ENCODE data around the gene HEMGN.

The HEMGN gene

GRCh38 chr9:97903177-97903576, 34.8 kb downstream of the HEMGN start:
- Histone ChIP-seq H3K4me3 (ENCODE audit: low read depth, low read length) (no peak overlapping the region), H3K36me3 (ENCODE audit: control insufficient read depth in 1 of 2, insufficient read depth in 2 of 2, low read length in 2 of 2) (peaks cover 0 to 3% of the 10 kb centered on the region in 2 experiments), H4K8ac (ENCODE audit: low read depth, low read length) (no peak overlapping the region), H2BK5ac (ENCODE audit: low read depth, low read length, poor library complexity) (no peak overlapping the region), H3K9ac (ENCODE audit: low read length) (no peak overlapping the region), H3K79me1 (ENCODE audit: low read length) (no peaks in the 10 kb centered on the region), H3K4ac (ENCODE audit: low read depth, low read length) (no peak overlapping the region), H3K27ac (ENCODE audit: low read depth, low read length) (no peak overlapping the region), H3K9me3 (ENCODE audit: insufficient read depth, low read depth, low read length) (no peaks in the 10 kb centered on the region), H2BK12ac (ENCODE audit: low read length) (no peak overlapping the region), H2BK120ac (ENCODE audit: insufficient read depth, low read length, poor library complexity) (no peak overlapping the region), H4K12ac (ENCODE audit: low read depth, low read length) (no peak overlapping the region), H3K4me1 (ENCODE audit: control insufficient read depth in 1 of 2, insufficient read depth in 2 of 2, low read length in 2 of 2) (no peaks in the 10 kb centered on the region), H3K79me2 (ENCODE audit: control insufficient read depth, insufficient read depth, low read length, poor library complexity) (no peaks in the 10 kb centered on the region), H3K18ac (ENCODE audit: low read length) (no peak overlapping the region), H2AFZ (ENCODE audit: insufficient read depth, low read length, poor library complexity) (no peak overlapping the region), H3K23ac (ENCODE audit: low read length) (no peak overlapping the region), H2AK5ac (ENCODE audit: low read length) (no peak overlapping the region), H3K4me2 (ENCODE audit: low read length) (no peak overlapping the region), H4K91ac (ENCODE audit: low read depth, low read length) (no peak overlapping the region), H3K27me3 (ENCODE audit: insufficient read depth, low read length) (no peaks in the 10 kb centered on the region), H3K14ac (ENCODE audit: low read length) (no peak overlapping the region)
- no CpG with 5 or more reads among the region's 1 CpG for WGBS (ENCODE audit: extremely low coverage, insufficient coverage, insufficient read length)
- DNase-seq = no peak

GRCh38 chr9:97900738-97901565, 37.0 kb downstream of the HEMGN start:
- Histone ChIP-seq H2AFZ (ENCODE audit: insufficient read depth, low read length, poor library complexity) (no peak overlapping the region), H3K27me3 (ENCODE audit: insufficient read depth, low read length) (no peaks in the 10 kb centered on the region), H3K9me3 (ENCODE audit: insufficient read depth, low read depth, low read length) (no peaks in the 10 kb centered on the region), H3K79me1 (ENCODE audit: low read length) (no peaks in the 10 kb centered on the region), H4K12ac (ENCODE audit: low read depth, low read length) (no peak overlapping the region), H3K36me3 (ENCODE audit: control insufficient read depth in 1 of 2, insufficient read depth in 2 of 2, low read length in 2 of 2) (peaks cover 0 to 3% of the 10 kb centered on the region in 2 experiments), H4K91ac (ENCODE audit: low read depth, low read length) (no peak overlapping the region), H3K4me3 (ENCODE audit: low read depth, low read length) (no peak overlapping the region), H3K23ac (ENCODE audit: low read length) (no peak overlapping the region), H3K27ac (ENCODE audit: low read depth, low read length) (no peak overlapping the region), H3K18ac (ENCODE audit: low read length) (no peak overlapping the region), H4K8ac (ENCODE audit: low read depth, low read length) (no peak overlapping the region), H2AK5ac (ENCODE audit: low read length) (no peak overlapping the region), H3K4me1 (ENCODE audit: control insufficient read depth in 1 of 2, insufficient read depth in 2 of 2, low read length in 2 of 2) (no peaks in the 10 kb centered on the region), H3K4ac (ENCODE audit: low read depth, low read length) (no peak overlapping the region), H3K79me2 (ENCODE audit: control insufficient read depth, insufficient read depth, low read length, poor library complexity) (no peaks in the 10 kb centered on the region), H3K9ac (ENCODE audit: low read length) (no peak overlapping the region), H2BK5ac (ENCODE audit: low read depth, low read length, poor library complexity) (no peak overlapping the region), H3K14ac (ENCODE audit: low read length) (no peak overlapping the region), H3K4me2 (ENCODE audit: low read length) (no peak overlapping the region), H2BK12ac (ENCODE audit: low read length) (no peak overlapping the region), H2BK120ac (ENCODE audit: insufficient read depth, low read length, poor library complexity) (no peak overlapping the region)
- WGBS (ENCODE audit: extremely low coverage, insufficient coverage, insufficient read length) = no CpG with 5 or more reads among the region's 5 CpGs
- DNase-seq = peak in 1 of 2 donors; percentile 64

- Histone ChIP-seq H3K79me2 (ENCODE audit: control insufficient read depth, insufficient read depth, low read length, poor library complexity) (no peaks in the 10 kb centered on the region), H3K14ac (ENCODE audit: low read length) (no peak overlapping the region), H3K4me1 (ENCODE audit: control insufficient read depth in 1 of 2, insufficient read depth in 2 of 2, low read length in 2 of 2) (no peaks in the 10 kb centered on the region), H3K79me1 (ENCODE audit: low read length) (no peaks in the 10 kb centered on the region), H3K4me3 (ENCODE audit: low read depth, low read length) (no peak overlapping the region), H4K8ac (ENCODE audit: low read depth, low read length) (no peak overlapping the region), H2AFZ (ENCODE audit: insufficient read depth, low read length, poor library complexity) (no peak overlapping the region), H2BK120ac (ENCODE audit: insufficient read depth, low read length, poor library complexity) (no peak overlapping the region), H4K91ac (ENCODE audit: low read depth, low read length) (no peak overlapping the region), H2AK5ac (ENCODE audit: low read length) (no peak overlapping the region), H3K9ac (ENCODE audit: low read length) (no peak overlapping the region), H3K18ac (ENCODE audit: low read length) (no peak overlapping the region), H3K36me3 (ENCODE audit: control insufficient read depth in 1 of 2, insufficient read depth in 2 of 2, low read length in 2 of 2) (peaks cover 0 to 3% of the 10 kb centered on the region in 2 experiments), H3K23ac (ENCODE audit: low read length) (no peak overlapping the region), H4K12ac (ENCODE audit: low read depth, low read length) (no peak overlapping the region), H3K4me2 (ENCODE audit: low read length) (no peak overlapping the region), H3K9me3 (ENCODE audit: insufficient read depth, low read depth, low read length) (no peaks in the 10 kb centered on the region), H3K4ac (ENCODE audit: low read depth, low read length) (no peak overlapping the region), H3K27ac (ENCODE audit: low read depth, low read length) (no peak overlapping the region), H3K27me3 (ENCODE audit: insufficient read depth, low read length) (no peaks in the 10 kb centered on the region), H2BK12ac (ENCODE audit: low read length) (no peak overlapping the region), H2BK5ac (ENCODE audit: low read depth, low read length, poor library complexity) (no peak overlapping the region)
- DNase-seq = no peak
- no CpG with 5 or more reads among the region's 9 CpGs for WGBS (ENCODE audit: extremely low coverage, insufficient coverage, insufficient read length)
These were observed 37.8 kb downstream of the HEMGN start for GRCh38 chr9:97900103-97900737.

GRCh38 chr9:97895695-97896332, 42.2 kb downstream of the HEMGN start:
- Histone ChIP-seq H2AK5ac (ENCODE audit: low read length) (no peak overlapping the region), H4K12ac (ENCODE audit: low read depth, low read length) (no peak overlapping the region), H3K14ac (ENCODE audit: low read length) (no peak overlapping the region), H3K18ac (ENCODE audit: low read length) (no peak overlapping the region), H4K91ac (ENCODE audit: low read depth, low read length) (no peak overlapping the region), H2BK5ac (ENCODE audit: low read depth, low read length, poor library complexity) (no peak overlapping the region), H3K27ac (ENCODE audit: low read depth, low read length) (no peak overlapping the region), H3K4me3 (ENCODE audit: low read depth, low read length) (peak overlapping the region; percentile 6), H2BK120ac (ENCODE audit: insufficient read depth, low read length, poor library complexity) (no peak overlapping the region), H3K9me3 (ENCODE audit: insufficient read depth, low read depth, low read length) (no peaks in the 10 kb centered on the region), H3K79me1 (ENCODE audit: low read length) (no peaks in the 10 kb centered on the region), H4K8ac (ENCODE audit: low read depth, low read length) (no peak overlapping the region), H3K79me2 (ENCODE audit: control insufficient read depth, insufficient read depth, low read length, poor library complexity) (no peaks in the 10 kb centered on the region), H3K4me1 (ENCODE audit: control insufficient read depth in 1 of 2, insufficient read depth in 2 of 2, low read length in 2 of 2) (no peaks in the 10 kb centered on the region), H3K27me3 (ENCODE audit: insufficient read depth, low read length) (no peaks in the 10 kb centered on the region), H3K4ac (ENCODE audit: low read depth, low read length) (no peak overlapping the region), H2BK12ac (ENCODE audit: low read length) (no peak overlapping the region), H3K4me2 (ENCODE audit: low read length) (no peak overlapping the region), H3K9ac (ENCODE audit: low read length) (no peak overlapping the region), H3K23ac (ENCODE audit: low read length) (no peak overlapping the region), H2AFZ (ENCODE audit: insufficient read depth, low read length, poor library complexity) (no peak overlapping the region), H3K36me3 (ENCODE audit: control insufficient read depth in 1 of 2, insufficient read depth in 2 of 2, low read length in 2 of 2) (no peaks in the 10 kb centered on the region)
- no CpG with 5 or more reads among the region's 6 CpGs for WGBS (ENCODE audit: extremely low coverage, insufficient coverage, insufficient read length)
- DNase-seq = peak; percentile 13 to 30

Measured in trophoblast cell (in vitro differentiated cells and primary cell).